DOHH2 (cell line): ENCODE data around the gene PGAP3.

Experiments
- CTCF ChIP-seq: fragments of 200-600 bp; sonication (generic); IDR thresholded peaks from one replicate; pipeline ENCODE4 v1.5.1; 2014; ENCODE audit warnings: antibody characterized with exemption, mild to moderate bottlenecking, low read depth, low read length; ENCODE audit not compliant: poor library complexity, severe bottlenecking
- EZH2phosphoT487 ChIP-seq: fragments of 200-600 bp; sonication (generic); IDR thresholded peaks from 2 replicates; pipeline ENCODE4 v1.6.1; 2017; ENCODE audit warnings: borderline replicate concordance, mild to moderate bottlenecking, antibody characterized with exemption, low read length, moderate library complexity, mixed read lengths

- TF ChIP-seq CTCF, result no peak
- TF ChIP-seq EZH2phosphoT487, result no peak
Measured at GRCh38 chr17:39653316-39653661, 34.6 kb downstream of the PGAP3 start.
